MG63 (cell line): Measurements from ENCODE around the gene CNEP1R1. TPM values are rescaled to one million over a fixed set of nuclear protein-coding genes. Genes with fewer than 3 reads are reported as not detected.

ENCODE experiments used
- DNase-seq: peaks from one replicate; pipeline ENCODE4 v3.0.0-alpha.2; 2020
- H3K27me3 ChIP-seq: fragments of 250-450 bp; sonication (Bioruptor Pico); 2 replicates; pipeline ENCODE4 v1.5.1; 2020; ENCODE audit warnings: mild to moderate bottlenecking, moderate library complexity
- H3K36me3 ChIP-seq: fragments of 250-450 bp; sonication (Bioruptor Pico); 2 replicates; pipeline ENCODE4 v1.5.1; 2020; ENCODE audit warnings: mild to moderate bottlenecking, moderate library complexity
- H3K4me3 ChIP-seq: fragments of 250-450 bp; sonication (Bioruptor Pico); 2 replicates; pipeline ENCODE4 v1.5.1; 2020; ENCODE audit warnings: mild to moderate bottlenecking, moderate library complexity
- H3K9me3 ChIP-seq: fragments of 250-450 bp; sonication (Bioruptor Pico); 2 replicates; pipeline ENCODE4 v1.5.1; 2020; ENCODE audit warnings: mild to moderate bottlenecking, moderate library complexity
- total RNA-seq: library from RNA; depleted of rRNA; stranded (reverse); fragments of >200 nt; shearing (Covaris generic); gene quantifications from 2 replicates; pipeline ENCODE4 v1.2.3, GENCODE V29; 2014; ENCODE audit warnings: low replicate concordance

CNEP1R1 gene
- total RNA-seq, 1 experiment from 2014 or later: 20.0 TPM

DNA sequence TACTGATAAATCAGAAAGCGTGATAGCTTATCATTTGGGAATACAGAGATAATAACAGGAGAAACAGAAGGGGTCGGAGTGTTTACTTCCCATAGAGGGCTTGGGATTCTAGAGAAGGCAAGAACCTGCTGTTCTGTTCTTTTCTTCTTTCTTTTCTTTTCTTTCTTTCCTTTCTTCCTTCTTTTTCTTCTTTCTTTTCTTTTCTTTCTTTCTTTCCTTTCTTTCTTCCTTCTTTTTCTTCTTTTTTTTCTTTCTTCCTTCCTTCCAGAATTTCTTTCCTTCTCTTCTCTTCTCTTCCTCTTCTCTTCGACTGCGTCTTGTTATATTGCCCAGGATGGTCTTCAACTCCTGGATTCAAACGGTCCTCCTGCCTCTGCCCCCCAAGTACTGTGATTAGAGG lies 18.3 kb downstream of the CNEP1R1 start:
- Histone ChIP-seq H3K4me3 (no peak overlapping the region), H3K36me3 (no peaks in the 10 kb centered on the region), H3K27me3 (no peaks in the 10 kb centered on the region), H3K9me3 (no peaks in the 10 kb centered on the region)
- DNase-seq: no peak

DNA sequence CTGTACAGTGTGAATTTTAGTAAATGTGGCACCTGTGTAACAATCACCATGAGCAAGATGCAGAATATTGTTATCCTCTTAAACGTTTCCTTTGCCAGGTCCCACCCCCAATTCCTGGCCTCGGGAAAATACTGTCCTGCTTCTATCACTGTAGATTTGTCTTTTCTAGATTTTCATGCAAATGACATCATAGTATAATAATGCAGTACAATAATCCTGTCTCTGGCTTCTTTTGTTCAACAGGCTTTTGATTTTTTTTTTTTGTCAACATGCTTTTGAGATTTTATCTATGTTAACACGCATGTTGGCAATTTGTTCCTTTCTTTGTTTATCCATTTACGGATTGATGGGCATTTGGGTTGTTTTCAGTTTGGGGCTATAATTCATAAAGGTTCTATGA lies 20.4 kb downstream of the CNEP1R1 start:
- Histone ChIP-seq H3K36me3 (no peaks in the 10 kb centered on the region), H3K27me3 (no peaks in the 10 kb centered on the region), H3K9me3 (no peaks in the 10 kb centered on the region), H3K4me3 (no peak overlapping the region)
- no peak for DNase-seq

DNA sequence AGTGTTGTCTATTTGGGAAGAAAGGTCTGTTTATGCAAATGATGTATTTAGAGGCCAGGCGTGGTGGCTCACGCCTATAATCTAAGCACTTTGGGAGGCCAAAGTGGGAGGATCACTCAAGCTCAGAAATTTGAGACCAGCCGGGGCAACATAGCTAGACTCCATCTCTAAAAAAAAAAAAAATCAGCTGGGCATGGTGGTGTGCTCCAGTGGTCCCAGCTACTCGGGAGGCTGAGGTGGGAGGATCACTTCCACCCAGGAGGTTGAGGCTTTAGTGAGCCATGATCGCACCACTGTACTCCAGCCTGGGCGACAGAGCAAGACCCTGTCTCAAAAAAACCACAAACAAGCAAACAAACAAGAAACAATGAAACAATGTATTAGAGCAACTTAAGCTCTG lies 21.8 kb downstream of the CNEP1R1 start:
- Histone ChIP-seq H3K27me3 (no peaks in the 10 kb centered on the region), H3K36me3 (no peaks in the 10 kb centered on the region), H3K4me3 (no peak overlapping the region), H3K9me3 (no peaks in the 10 kb centered on the region)
- no peak for DNase-seq

DNA sequence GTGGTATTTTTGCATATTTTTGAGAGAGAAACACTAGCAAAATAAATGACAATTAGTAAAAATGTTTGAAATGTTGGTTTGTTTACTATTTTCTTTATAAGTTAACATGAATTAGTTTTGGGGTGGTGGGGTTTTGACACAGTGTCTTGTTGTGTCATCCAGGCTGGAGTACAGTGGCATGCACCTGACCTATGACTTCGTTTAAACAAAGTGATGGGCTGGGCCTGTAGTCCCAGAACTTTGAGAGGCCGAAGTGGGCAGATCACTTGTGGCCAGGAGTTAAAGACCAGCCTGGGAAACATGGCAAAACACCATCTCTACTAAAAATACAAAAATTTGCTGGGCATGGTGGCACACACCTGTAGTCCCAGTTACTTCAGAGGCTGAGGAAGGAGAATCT lies 22.8 kb downstream of the CNEP1R1 start:
- no peak overlapping the region for H3K4me3 ChIP-seq
- DNase-seq: no peak
- no peaks in the 10 kb centered on the region for H3K36me3 ChIP-seq
- no peaks in the 10 kb centered on the region for H3K9me3 ChIP-seq
- H3K27me3 ChIP-seq: no peaks in the 10 kb centered on the region

DNA sequence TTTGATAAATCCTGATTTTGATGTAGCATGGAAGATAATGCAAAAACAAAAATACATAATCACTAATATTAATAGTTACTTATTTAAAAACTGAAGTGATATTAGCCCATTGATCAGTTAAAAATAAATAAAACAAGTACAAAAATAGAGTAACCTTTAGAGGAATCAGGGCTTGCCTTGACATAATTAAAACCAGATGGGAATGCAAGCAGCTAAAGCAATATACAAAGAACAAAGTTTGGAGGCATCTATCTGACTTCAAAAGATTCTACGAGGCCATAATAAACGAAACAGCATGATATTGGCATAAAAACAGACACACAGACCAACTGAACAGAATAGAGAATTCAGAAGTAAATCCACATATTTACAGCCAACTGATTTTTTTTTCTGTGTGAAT lies 25.8 kb downstream of the CNEP1R1 start:
- H3K36me3 ChIP-seq: no peaks in the 10 kb centered on the region
- H3K4me3 ChIP-seq: no peak overlapping the region
- DNase-seq: no peak
- no peaks in the 10 kb centered on the region for H3K9me3 ChIP-seq
- no peaks in the 10 kb centered on the region for H3K27me3 ChIP-seq

DNA sequence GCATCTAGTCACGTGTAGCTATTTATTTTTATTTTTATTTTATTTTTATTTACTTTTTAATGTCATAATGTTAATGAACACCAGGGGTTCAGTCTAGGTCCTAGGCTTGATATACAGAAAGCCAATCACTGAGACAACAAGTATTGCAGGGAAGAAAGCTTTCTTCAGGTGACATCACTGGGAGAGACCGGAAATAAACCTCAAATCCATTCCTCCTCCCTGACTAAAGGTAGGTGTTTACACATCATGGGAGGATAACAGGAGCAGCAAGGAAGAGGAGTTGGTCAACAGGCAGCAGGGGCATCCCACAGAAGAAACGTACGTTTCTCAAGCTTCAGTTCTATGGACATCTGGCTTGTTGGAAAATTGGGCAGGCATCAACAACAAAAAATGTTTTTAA lies 31.2 kb downstream of the CNEP1R1 start:
- no peak overlapping the region for H3K4me3 ChIP-seq
- H3K36me3 ChIP-seq: no peaks in the 10 kb centered on the region
- DNase-seq: no peak
- no peaks in the 10 kb centered on the region for H3K9me3 ChIP-seq
- no peaks in the 10 kb centered on the region for H3K27me3 ChIP-seq

DNA sequence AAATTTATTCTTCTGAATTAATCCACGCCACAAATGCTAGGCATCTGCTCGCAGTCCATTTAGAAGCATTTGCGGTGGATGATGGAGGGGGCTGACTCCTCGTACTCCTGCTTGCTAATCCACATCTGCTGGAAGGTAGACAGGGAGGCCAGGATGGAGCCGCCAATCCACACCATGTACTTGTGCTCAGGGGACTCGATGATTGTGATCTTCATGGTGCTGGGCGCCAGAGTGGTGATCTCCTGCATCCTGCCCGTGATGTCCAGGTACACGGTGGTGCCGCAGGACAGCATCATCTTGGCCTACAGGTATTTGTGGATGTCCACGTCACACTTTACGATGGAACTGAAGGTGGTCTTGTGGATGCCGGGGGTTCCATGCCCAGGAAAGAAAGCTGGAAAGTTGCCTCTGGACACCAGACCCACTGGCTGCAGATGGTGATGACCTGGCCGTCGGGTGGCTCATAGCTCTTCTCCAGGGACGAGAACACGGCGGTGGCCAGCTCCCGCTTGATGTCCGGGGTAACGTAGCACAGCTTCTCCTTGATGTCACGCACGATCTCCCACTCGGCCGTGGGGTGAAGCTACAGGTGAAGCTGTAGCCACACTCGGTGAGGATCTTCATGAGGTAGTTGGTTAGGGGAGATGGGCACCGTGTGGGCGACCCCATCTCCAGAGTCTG lies 33.2 kb downstream of the CNEP1R1 start:
- no peaks in the 10 kb centered on the region for H3K36me3 ChIP-seq
- no peak overlapping the region for H3K4me3 ChIP-seq
- no peak for DNase-seq
- no peaks in the 10 kb centered on the region for H3K9me3 ChIP-seq
- H3K27me3 ChIP-seq: no peaks in the 10 kb centered on the region

DNA sequence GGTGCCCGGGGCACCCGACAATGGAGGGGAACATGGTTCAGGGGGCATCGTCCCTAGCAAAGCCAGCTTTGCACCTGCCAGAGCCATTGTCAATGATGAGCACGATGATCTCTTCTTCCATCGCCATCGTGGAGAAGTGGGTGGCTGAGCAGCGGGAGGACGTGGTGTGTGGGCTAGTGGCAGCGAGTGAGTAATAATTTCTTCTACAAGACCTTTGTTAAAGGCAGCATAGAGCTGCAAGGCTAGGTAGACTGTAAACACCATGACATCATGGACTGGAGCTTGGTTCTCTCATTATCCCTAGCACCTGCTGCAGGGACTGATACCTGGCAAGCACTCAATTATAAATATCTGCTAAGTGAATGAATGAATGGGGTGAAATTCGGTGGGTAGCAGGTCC lies 34.1 kb downstream of the CNEP1R1 start:
- Histone ChIP-seq H3K4me3 (no peak overlapping the region), H3K9me3 (no peaks in the 10 kb centered on the region), H3K27me3 (no peaks in the 10 kb centered on the region), H3K36me3 (no peaks in the 10 kb centered on the region)
- no peak for DNase-seq

DNA sequence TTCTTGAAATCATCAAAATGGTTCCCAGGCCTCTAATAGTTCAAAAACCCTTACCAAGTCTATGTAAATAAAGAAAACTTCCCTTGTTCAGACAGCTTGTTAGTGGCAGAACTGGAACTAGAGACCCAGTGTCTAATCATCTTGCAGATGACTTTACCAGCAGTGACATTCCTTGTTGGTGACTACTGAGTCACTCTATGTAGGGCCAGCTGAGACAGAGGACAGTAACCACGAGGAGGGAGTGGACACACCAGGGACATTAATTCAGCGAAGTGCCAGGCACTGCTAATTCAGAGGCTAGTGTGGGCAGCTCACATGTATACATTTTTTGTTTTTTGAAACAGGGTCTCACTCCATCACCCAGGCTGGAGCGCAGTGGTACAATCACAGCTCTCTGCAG lies 34.6 kb downstream of the CNEP1R1 start:
- Histone ChIP-seq H3K4me3 (no peak overlapping the region), H3K27me3 (no peaks in the 10 kb centered on the region), H3K36me3 (no peaks in the 10 kb centered on the region), H3K9me3 (no peaks in the 10 kb centered on the region)
- no peak for DNase-seq

DNA sequence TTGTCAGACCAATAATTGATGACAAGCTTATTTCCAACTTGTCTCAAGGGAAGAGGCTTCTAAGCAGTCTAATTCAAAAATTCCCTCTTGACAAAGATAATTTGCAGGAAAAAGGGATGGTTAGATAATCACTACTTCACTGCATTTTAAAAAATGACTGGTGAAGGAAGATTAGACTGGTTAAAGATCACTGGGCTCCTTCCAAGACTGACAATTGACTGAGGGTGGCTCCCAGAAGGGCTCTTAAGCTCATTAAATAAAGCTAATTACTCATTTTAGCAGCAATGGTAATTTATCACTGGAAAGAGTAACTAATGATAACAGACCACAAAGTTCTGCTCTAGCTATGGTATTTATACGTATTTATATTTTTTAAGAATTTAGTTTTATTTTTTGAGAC lies 36.3 kb downstream of the CNEP1R1 start:
- Histone ChIP-seq H3K27me3 (no peaks in the 10 kb centered on the region), H3K36me3 (no peaks in the 10 kb centered on the region), H3K4me3 (no peak overlapping the region), H3K9me3 (no peaks in the 10 kb centered on the region)
- no peak for DNase-seq

DNA sequence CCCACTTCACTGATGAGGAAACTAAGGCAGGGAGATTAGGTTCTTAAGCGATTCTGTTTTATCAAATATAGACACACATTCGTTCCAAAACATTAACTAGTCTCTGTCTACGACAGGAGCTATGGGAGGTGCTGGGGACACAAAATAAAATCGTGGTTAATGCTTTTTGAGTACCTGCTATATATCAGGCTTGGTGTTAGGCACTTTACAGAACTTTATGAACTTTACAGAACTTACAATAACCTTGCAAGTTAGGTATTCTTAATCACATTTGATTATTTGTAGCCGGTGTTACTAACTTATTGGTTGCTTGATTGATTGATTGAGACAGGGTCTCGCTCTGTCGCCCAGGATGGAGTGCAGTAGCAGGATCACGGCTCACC lies 40.2 kb downstream of the CNEP1R1 start:
- no peak for DNase-seq
- Histone ChIP-seq H3K4me3 (peak overlapping the region; percentile 84), H3K9me3 (no peaks in the 10 kb centered on the region), H3K27me3 (no peaks in the 10 kb centered on the region), H3K36me3 (no peaks in the 10 kb centered on the region; the same call in 1 of the 2 replicates)

DNA sequence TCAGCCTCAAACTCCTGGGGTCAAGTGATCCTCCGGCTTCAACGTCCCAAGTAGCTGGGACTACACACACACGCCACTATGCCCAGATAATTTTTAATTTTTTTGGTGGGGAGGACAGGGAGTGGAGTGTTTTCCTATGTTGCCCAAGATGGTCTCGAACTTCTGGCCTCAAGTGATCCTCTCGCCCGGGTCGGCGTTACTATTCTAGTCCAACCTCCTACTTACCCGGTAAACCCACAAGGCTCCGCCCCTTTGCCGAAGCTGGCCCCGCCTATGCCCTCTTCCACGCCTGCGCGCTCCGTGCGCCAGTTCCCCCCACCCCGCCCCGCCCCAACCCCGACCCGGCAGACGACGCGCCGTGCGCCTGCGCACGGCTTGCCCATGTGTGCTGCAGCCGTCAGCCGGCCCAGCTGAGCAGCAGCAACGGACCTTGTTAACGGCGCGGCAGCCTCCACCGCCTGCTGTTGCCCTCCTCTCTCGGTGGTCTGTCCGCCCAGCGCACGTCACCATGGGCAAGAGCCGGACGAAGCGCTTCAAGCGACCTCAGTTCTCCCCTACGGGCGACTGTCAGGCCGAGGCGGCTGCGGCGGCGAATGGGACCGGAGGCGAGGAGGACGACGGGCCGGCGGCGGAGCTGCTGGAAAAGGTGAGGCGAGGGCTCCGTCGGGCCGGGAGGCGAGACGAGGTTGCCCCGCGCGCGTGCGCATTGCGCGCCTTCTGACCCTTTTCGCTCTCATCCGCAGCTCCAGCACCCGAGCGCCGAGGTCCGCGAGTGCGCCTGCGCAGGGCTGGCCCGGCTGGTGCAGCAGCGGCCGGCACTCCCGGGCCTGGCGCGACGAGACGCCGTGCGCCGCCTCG lies 40.8 kb downstream of the CNEP1R1 start, which contains the start of gene HEATR3:
HEATR3 (plus strand) TSS at position 347 of the 858 bp plus-strand sequence; CDS start at position 509, 162 bp downstream.
- Histone ChIP-seq H3K36me3 (no peaks in the 10 kb centered on the region; the same call in 1 of the 2 replicates), H3K9me3 (no peaks in the 10 kb centered on the region), H3K4me3 (peak within 1 kb of the TSS; percentile 84), H3K27me3 (no peaks in the 10 kb centered on the region)
- DNase-seq: peak; percentile 81

DNA sequence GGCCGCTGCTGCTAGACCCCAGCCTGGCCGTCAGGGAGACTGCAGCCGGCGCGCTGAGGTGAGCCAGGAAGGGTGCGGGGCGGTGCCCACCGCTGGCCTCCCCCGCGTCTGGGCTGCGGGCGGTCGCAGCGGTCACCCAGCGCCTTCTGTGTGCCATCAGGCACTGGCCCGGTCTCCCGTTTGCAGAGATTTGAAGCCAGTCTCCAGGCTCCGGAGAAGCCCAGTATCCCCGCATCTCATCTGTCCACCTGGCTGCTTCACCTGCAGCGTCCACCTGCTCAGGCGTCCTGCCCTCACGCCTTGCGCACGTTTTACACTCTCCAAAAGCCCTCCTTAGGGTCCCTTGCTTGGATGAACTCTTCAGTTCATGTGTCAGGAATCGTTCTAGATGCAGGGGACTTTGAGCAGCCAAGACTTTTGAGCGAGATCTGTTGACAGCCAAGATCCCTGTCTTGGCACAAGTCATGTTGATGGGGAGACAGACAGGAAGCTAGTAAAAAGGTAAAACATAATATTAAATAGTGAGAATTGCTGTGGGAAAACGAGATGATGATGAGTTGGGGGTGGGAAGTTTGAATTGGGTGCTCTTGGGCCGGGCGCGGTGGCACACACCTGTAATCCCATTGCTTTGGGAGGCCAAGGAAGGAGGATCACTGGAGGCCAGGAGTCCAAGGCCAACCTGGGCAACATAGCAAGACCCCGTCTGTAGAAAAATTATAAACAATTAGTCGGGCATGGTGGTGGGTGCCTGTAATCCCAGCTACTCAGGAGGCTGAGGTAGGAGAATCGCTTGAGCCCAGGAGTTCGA lies 41.7 kb downstream of the CNEP1R1 start:
- DNase-seq: no peak
- H3K9me3 ChIP-seq: no peaks in the 10 kb centered on the region
- H3K36me3 ChIP-seq: no peaks in the 10 kb centered on the region; the same call in 1 of the 2 replicates
- no peaks in the 10 kb centered on the region for H3K27me3 ChIP-seq
- peak overlapping the region; percentile 84 for H3K4me3 ChIP-seq

DNA sequence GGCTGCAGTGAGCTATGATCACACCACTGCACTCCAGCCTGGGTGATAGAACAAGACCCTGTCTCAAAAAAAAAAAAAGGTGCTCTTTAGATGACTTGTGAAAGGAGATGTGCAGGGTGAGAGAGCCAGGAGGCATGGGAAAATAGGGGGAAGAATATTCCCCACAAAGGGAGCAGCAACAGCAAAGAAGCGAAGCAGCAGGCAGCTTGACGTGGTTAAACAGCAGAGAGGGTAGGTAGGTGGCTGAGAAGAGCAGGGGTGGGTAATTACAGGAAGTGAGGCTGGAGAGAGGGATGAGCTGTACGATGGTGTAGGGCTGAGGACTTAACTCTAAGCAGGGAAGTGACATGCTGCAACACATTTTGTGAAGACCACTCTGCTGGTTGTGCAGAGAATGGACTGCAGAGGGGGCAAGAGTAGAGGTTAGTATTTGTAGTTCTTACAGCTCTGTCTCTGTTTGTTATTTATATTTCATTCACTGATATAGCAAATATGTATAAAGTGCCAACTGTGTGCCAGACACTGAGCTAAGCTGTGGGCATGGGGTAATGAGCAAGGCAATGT lies 42.3 kb downstream of the CNEP1R1 start:
- DNase-seq: peak; percentile 4
- Histone ChIP-seq H3K4me3 (no peak overlapping the region), H3K36me3 (no peaks in the 10 kb centered on the region; the same call in 1 of the 2 replicates), H3K27me3 (no peaks in the 10 kb centered on the region), H3K9me3 (no peaks in the 10 kb centered on the region)

DNA sequence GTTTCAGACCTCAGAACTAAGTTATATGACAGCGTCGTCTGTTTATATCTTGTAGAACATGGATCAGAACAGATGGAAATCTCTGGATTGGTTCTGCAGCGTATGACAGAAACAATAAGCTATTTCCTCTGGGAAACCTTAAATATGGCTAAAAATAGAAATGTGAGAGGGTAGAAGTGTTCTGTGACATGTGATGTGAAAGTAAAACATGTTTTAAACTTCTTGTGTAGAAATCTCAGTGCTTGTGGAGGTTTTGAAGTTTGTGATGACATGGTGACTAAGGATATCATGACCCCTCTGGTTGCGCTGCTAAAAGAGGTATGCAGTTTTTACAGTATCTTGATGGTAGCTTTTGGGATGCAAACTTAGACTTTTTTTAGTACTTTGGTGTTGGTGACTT lies 43.5 kb downstream of the CNEP1R1 start:
- no peaks in the 10 kb centered on the region for H3K9me3 ChIP-seq
- no peaks in the 10 kb centered on the region for H3K27me3 ChIP-seq
- no peak for DNase-seq
- no peak overlapping the region for H3K4me3 ChIP-seq
- H3K36me3 ChIP-seq: no peaks in the 10 kb centered on the region; the same call in 1 of the 2 replicates

DNA sequence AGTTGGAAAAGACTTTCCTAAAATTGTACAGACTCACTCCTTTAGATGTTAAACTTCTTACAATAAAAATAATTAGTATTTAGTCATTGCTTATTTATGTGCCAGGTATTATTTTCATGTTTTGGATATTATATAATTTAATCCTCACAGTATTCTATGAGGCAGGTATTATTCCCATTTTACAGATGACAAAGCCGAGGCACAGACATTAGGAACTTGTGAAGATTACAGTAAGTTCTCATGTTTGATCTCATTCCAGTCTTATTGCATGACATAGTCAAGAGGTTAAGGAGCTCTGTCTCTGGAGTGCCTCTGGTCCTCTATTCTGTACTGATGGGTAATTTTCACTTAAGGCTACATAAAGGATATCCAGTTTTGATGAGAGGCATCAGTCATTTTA lies 44.0 kb downstream of the CNEP1R1 start:
- no peak overlapping the region for H3K4me3 ChIP-seq
- no peak for DNase-seq
- H3K27me3 ChIP-seq: no peaks in the 10 kb centered on the region
- no peaks in the 10 kb centered on the region; the same call in 1 of the 2 replicates for H3K36me3 ChIP-seq
- no peaks in the 10 kb centered on the region for H3K9me3 ChIP-seq
